AG10803 (cell line): ENCODE data around the gene TMA7.

Experiments used
- DNase-seq: peaks from one replicate; pipeline ENCODE4 v3.0.0; 2010; ENCODE audit warnings: low read depth
- H3K4me3 ChIP-seq: 2 replicates; pipeline ENCODE4 v1.5.1; 2011; ENCODE audit warnings: mild to moderate bottlenecking, low read length, control low read depth
- TF ChIP-seq, protein P1 (sequence below): conservative IDR thresholded peaks from 2 replicates; pipeline ENCODE4 v1.5.1; 2011; ENCODE audit warnings: mild to moderate bottlenecking, low read length, control low read depth, inconsistent platforms

Gene TMA7

DNA sequence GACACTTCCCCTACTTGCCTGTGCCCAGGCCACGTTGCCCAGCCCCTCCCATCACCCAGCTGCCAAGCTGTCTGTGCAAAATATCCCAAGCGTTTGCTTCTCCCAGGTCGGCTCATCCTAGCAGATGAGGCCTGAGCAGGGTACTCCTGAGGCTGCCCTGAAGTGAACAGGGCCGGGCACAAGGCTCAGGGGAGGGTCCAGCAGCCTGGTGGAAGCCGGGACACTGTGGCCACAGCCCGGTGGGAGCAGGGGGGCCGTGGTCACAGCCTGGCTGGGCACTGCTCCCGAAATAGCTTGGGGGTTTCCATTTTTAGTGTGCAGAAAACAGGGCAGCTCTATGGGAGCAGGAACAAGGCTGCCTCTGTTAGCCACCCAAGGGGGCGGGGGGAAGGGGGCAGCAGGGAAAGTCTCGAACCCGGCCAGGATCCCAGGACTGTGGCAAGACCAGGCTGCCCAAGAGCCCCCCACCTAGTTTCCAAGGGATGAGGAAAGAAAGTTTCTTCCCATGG is 13.6 kb upstream of the TMA7 start:
- no peak overlapping the region for H3K4me3 ChIP-seq
- DNase-seq, result no peak
- TF ChIP-seq, protein P1, sequence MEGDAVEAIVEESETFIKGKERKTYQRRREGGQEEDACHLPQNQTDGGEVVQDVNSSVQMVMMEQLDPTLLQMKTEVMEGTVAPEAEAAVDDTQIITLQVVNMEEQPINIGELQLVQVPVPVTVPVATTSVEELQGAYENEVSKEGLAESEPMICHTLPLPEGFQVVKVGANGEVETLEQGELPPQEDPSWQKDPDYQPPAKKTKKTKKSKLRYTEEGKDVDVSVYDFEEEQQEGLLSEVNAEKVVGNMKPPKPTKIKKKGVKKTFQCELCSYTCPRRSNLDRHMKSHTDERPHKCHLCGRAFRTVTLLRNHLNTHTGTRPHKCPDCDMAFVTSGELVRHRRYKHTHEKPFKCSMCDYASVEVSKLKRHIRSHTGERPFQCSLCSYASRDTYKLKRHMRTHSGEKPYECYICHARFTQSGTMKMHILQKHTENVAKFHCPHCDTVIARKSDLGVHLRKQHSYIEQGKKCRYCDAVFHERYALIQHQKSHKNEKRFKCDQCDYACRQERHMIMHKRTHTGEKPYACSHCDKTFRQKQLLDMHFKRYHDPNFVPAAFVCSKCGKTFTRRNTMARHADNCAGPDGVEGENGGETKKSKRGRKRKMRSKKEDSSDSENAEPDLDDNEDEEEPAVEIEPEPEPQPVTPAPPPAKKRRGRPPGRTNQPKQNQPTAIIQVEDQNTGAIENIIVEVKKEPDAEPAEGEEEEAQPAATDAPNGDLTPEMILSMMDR, result no peak

DNA sequence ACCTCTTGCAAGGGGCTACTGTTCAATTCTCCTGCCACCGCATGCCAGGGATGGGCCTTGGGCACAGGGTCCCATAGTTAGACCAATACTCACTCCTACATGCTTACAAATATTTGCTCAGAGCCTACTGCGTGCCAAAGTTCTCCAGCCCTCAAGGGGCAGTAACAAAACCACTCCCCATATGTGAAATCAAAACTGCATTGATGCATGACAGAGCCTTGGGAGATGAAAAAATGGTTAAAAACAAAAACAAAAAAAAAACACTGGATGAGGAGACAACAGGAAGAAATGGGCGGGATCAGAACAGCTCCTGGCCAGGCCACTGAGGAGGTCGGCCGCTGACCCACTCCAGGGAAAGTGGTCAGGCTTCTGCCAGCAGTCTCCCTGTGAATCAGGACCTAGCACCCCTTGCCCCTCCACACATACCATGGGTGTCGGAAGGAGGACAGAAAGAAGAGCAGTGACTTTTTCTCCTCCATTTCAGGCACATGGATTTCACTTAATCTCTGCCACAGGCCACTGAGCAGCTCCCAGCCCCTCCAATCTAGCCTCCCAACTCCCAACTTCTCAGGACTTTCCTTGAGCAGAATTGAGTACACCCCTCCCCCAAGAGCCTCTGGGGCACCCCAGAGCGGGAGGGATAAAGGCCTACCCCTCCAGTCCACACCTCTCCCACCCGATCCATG is 13.0 kb upstream of the TMA7 start:
- peak; percentile 31 for DNase-seq
- TF ChIP-seq, protein P1, result no peak
- peak overlapping the region; percentile 68 for H3K4me3 ChIP-seq

DNA sequence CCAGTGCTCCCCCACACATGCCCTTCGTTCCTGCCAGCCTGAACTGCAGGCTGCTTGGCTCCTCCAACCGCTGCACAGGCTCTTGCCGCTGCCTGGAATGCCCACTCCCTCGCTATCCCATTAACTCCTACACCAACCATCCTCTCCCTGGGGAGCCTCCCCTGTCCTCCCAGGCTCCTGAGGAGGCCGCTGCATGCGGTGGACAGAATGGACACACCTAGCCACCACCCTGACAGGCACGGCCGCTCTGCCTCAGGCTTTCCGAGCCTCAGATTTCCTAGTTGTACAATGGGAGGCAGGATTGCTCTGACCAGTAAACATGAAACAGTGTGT is 12.5 kb upstream of the TMA7 start:
- TF ChIP-seq, protein P1, result no peak
- peak overlapping the region; percentile 68 for H3K4me3 ChIP-seq
- no peak for DNase-seq

DNA sequence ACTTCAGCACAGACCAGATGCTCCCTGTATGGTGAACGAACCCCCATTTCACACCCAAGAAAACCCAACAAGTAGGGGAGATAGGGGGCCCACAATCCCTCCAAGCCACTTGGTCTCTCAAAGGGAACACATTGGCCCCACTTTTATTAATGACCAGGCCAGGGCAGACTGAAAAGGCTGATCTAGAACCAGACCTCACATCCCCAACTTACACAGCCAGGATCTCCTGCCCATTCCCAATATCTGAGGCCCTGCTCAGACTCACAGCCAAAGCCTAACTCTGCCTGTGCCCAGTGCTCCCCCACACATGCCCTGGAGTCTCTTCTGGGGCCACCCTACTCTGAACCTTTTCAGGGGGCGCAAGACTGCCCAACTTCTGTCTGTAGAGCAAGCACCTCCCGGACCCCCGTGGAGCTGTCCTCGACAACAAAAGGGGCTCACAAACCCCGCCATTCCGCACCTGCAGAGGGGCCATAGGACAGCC is 11.9 kb upstream of the TMA7 start:
- peak overlapping the region; percentile 68 for H3K4me3 ChIP-seq
- no peak for DNase-seq
- TF ChIP-seq, protein P1, result no peak

DNA sequence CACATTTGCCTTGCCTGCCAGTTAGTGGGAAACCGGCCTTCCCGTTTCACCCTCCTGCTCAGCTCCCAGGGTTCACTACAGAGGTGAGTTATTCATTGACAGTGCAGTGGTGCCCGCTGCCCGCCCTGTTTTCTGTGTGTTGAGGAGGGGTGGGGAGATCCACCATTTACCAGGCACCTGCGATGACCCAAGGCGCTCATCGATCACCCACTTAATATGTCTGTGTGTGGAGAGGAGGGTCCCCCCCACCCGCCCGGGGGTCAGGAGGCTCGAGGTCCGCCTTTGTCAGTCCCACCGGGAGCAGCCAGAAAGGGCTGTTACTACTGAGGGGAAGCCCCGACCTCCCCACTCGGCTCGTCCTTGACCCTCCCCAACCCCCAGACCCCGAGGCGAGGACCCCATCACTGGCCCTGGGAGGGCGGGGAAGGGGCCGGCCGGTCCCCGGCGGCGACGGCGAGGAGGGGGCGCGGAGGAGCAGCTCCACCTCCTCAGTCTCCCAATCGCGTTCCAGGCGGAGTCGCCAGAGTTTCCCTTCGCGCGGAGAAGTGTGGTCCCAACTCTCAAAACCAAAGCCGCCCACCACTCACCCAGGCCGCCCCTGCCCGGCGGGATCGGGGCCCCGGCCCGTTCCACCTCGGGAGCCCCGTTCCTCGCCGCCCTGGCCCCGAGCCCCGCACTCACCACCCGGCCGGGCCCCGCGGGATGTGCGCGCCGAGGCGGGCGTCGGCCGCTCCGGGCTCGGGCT is 11.3 kb upstream of the TMA7 start:
- TF ChIP-seq, protein P1, result no peak
- no peak for DNase-seq
- H3K4me3 ChIP-seq, result peak overlapping the region; percentile 68

DNA sequence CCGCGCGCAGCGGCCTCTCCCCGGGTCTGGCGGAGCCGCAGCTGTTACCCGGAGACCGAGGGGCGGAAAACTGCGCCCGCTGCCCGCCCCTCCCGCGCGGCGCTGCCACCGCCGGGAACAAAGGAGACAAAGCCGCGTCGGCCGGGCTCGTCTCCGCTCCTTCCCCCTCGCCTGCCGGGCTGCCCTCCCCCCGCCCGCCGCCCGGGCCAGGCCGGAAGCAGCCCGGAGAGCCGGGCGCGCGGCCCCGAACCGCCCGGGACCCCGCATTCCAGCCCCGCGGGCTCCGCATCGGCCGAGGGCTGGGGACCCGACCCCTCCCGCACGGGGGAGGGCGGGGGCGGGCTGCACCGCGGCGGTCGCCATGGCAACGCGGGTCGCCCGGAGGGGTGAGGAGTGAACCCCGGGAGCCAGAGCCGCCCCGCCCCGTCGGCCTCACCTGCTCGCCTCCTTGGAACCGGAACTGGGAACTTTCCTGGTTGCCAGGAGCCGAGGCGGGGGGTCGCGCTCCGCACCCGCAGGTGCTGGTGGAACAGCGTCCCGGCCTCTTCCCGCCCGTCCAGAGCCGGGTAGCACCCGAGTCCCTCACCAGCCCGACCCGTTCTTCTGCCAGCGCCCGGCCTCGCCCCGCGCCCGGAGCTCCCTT is 10.6 kb upstream of the TMA7 start:
- peak; percentile 19 for DNase-seq
- H3K4me3 ChIP-seq, result peak overlapping the region; percentile 68
- TF ChIP-seq, protein P1, result no peak
